HepG2 (cell line): ENCODE data around the gene SMPD1.

Source experiments
- CBX1 ChIP-seq: IDR thresholded peaks from one replicate; pipeline ENCODE4 v1.6.1; 2016; ENCODE audit warnings: antibody characterized with exemption, low read depth
- CTCF ChIP-seq: sonication (generic); formaldehyde crosslinking; IDR thresholded peaks from 2 replicates; pipeline ENCODE4 v1.5.0; 2020; ENCODE audit warnings: mild to moderate bottlenecking, missing genetic modification reagents, moderate library complexity
- EZH2 ChIP-seq: conservative IDR thresholded peaks from 2 replicates; pipeline ENCODE4 v1.6.1; 2012; ENCODE audit warnings: mild to moderate bottlenecking, low read depth, low read length, moderate library complexity
- GABPA ChIP-seq, 2 experiments: IDR thresholded peaks; 2 replicates each; pipeline ENCODE4 v1.6.1; 2011 to 2016; ENCODE audit warnings: low read depth in 2 of 2, low read length in 1 of 2, missing biosample characterization in 1 of 2, missing genetic modification characterization in 1 of 2
- NFATC3 ChIP-seq: sonication (generic); formaldehyde crosslinking; IDR thresholded peaks from 2 replicates; pipeline ENCODE4 v1.5.1; 2020; ENCODE audit warnings: mild to moderate bottlenecking, missing genetic modification reagents
- REST ChIP-seq, 2 experiments: IDR thresholded peaks; 2 replicates each; pipeline ENCODE4 v1.6.1; 2011 to 2012; ENCODE audit warnings: low read length in 2 of 2, borderline replicate concordance in 1 of 2, low read depth in 1 of 2, mild to moderate bottlenecking in 1 of 2, moderate library complexity in 1 of 2
- TAF1 ChIP-seq: sonication (generic); formaldehyde crosslinking; IDR thresholded peaks from 2 replicates; pipeline ENCODE4 v1.4.0; 2020; ENCODE audit warnings: missing genetic modification reagents
- USF2 ChIP-seq, 2 experiments: sonication (generic) in 1 of 2; formaldehyde crosslinking in 1 of 2; IDR thresholded peaks; 2 replicates each; pipeline versions ENCODE4 v1.5.1 to v1.6.1; 2011 to 2020; ENCODE audit warnings: borderline replicate concordance in 1 of 2, low read depth in 1 of 2, low read length in 1 of 2, mild to moderate bottlenecking in 1 of 2, missing genetic modification reagents in 1 of 2, moderate library complexity in 1 of 2

GRCh38 chr11:6389905-6390717, at the start of gene SMPD1:
- TF ChIP-seq EZH2 (no peak), CTCF (CRISPR knock-in tag) (no peak), GABPA (IDR thresholded peaks at IDR 0.05; ENCODE audit: low read depth, low read length) (peak; percentile 60), GABPA (CRISPR knock-in tag; IDR thresholded peaks at IDR 0.05; ENCODE audit: low read depth) (peak; percentile 81), REST (IDR thresholded peaks at IDR 0.05; ENCODE audit: borderline replicate concordance in 1 of 2, low read depth in 1 of 2, low read length in 2 of 2) (no peak), CBX1 (no peak), TAF1 (CRISPR knock-in tag) (peak; percentile 69; the same call in 1 of the 2 replicates), USF2 (IDR thresholded peaks at IDR 0.05; ENCODE audit: low read depth, low read length) (no peak), USF2 (CRISPR knock-in tag; IDR thresholded peaks at IDR 0.05; ENCODE audit: borderline replicate concordance) (no peak), NFATC3 (CRISPR knock-in tag) (no peak)
